IPS-NIHi11 (cell line): ENCODE data around the gene HPRT1.

Source experiments
- DNase-seq: peaks from one replicate; pipeline ENCODE4 v3.0.0; 2012; ENCODE audit warnings: mixed read lengths, low spot score

Gene HPRT1

GRCh38 chrX:134476284-134476683, 16.3 kb downstream of the HPRT1 start:
- no peak for DNase-seq

- DNase-seq: no peak
Observed at GRCh38 chrX:134478374-134478773, 18.4 kb downstream of the HPRT1 start.

GRCh38 chrX:134480061-134480460, 20.1 kb downstream of the HPRT1 start:
- no peak for DNase-seq

GRCh38 chrX:134481339-134481738, 21.4 kb downstream of the HPRT1 start:
- DNase-seq: no peak

- DNase-seq: no peak
Observed at GRCh38 chrX:134482371-134482770, 22.4 kb downstream of the HPRT1 start.

- DNase-seq: no peak
Observed at GRCh38 chrX:134484039-134484438, 24.1 kb downstream of the HPRT1 start.

GRCh38 chrX:134501941-134502340, 42.0 kb downstream of the HPRT1 start:
- no peak for DNase-seq

- DNase-seq: no peak
Observed at GRCh38 chrX:134502686-134503085, 42.7 kb downstream of the HPRT1 start.

GRCh38 chrX:134512566-134512965, 52.6 kb downstream of the HPRT1 start:
- no peak for DNase-seq

GRCh38 chrX:134513091-134513490, 53.1 kb downstream of the HPRT1 start:
- DNase-seq: no peak

- peak; percentile 49 for DNase-seq
Observed at GRCh38 chrX:134520860-134521390, 61.0 kb downstream of the HPRT1 start.

GRCh38 chrX:134524181-134524580, 64.2 kb downstream of the HPRT1 start:
- DNase-seq: no peak

- no peak for DNase-seq
Observed at GRCh38 chrX:134525086-134525792, 65.3 kb downstream of the HPRT1 start.

- no peak for DNase-seq
Observed at GRCh38 chrX:134526399-134526798, 66.4 kb downstream of the HPRT1 start.

- no peak for DNase-seq
Observed at GRCh38 chrX:134528960-134529359, 69.0 kb downstream of the HPRT1 start.

- DNase-seq: no peak
Observed at GRCh38 chrX:134529481-134529880, 69.5 kb downstream of the HPRT1 start.

- no peak for DNase-seq
Observed at GRCh38 chrX:134530845-134531244, 70.9 kb downstream of the HPRT1 start.

GRCh38 chrX:134533352-134533751, 73.4 kb downstream of the HPRT1 start:
- DNase-seq: no peak

- no peak for DNase-seq
Observed at GRCh38 chrX:134533952-134534351, 74.0 kb downstream of the HPRT1 start.

- no peak for DNase-seq
Observed at GRCh38 chrX:134537179-134537955, 77.4 kb downstream of the HPRT1 start.

- no peak for DNase-seq
Observed at GRCh38 chrX:134538316-134538715, 78.4 kb downstream of the HPRT1 start.

- DNase-seq: no peak
Observed at GRCh38 chrX:134541906-134542305, 81.9 kb downstream of the HPRT1 start.

GRCh38 chrX:134542485-134542884, 82.5 kb downstream of the HPRT1 start:
- DNase-seq: no peak
